Kidney epithelial cell (primary cell): ENCODE measurements around the gene GJB2. TPM values are rescaled to one million over a fixed set of nuclear protein-coding genes. Genes with fewer than 3 reads are reported as not detected.

Experiments
- DNase-seq: peaks from one replicate; pipeline ENCODE4 v3.0.0-alpha.2; 2010; ENCODE audit warnings: low read depth
- H3K27me3 ChIP-seq: 2 replicates; pipeline ENCODE4 v1.6.0; 2011; ENCODE audit warnings: low read length; ENCODE audit not compliant: control insufficient read depth, insufficient read depth
- H3K36me3 ChIP-seq: 2 replicates; pipeline ENCODE4 v1.5.1; 2011; ENCODE audit warnings: low read length; ENCODE audit not compliant: control insufficient read depth, insufficient read depth
- H3K4me3 ChIP-seq: 2 replicates; pipeline ENCODE4 v1.5.1; 2011; ENCODE audit warnings: low read depth, mild to moderate bottlenecking, control low read depth, low read length
- CTCF ChIP-seq: IDR thresholded peaks from 2 replicates; pipeline ENCODE4 v1.5.1; 2011; ENCODE audit warnings: mild to moderate bottlenecking, moderate library complexity, low read length, control low read depth, inconsistent platforms; ENCODE audit not compliant: insufficient read depth, poor library complexity, severe bottlenecking
- total RNA-seq: library from RNA; depleted of rRNA; stranded (reverse); fragments of >200 nt; gene quantifications from 2 replicates; pipeline ENCODE4 v1.2.3, GENCODE V29; 2015

Gene GJB2
- total RNA-seq, 1 donor from 2014 or later, result 8.6 TPM

DNA sequence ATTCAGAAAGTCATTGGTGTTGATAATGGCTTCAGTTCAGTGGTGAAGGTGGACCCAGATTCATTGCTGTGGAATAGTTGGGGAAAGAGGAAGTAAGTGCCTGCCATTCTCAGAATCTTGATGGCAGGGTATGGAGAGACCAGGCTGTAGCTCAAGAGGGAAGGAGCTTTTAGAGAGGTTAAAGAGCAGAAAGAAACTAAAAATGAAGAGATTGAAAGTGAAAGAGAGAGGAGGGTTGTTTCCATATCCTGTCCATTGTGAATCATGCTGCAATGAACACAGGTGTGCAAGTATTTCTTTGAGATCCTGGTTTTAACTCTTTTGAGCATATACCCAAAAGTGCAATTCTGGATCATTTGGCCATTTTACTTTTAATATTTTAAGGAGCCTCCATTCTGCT lies 26.8 kb upstream of the GJB2 start:
- H3K36me3 ChIP-seq, result no peaks in the 10 kb centered on the region
- no peaks in the 10 kb centered on the region for H3K27me3 ChIP-seq
- no peak overlapping the region for H3K4me3 ChIP-seq
- no peak for TF ChIP-seq CTCF
- no peak for DNase-seq

DNA sequence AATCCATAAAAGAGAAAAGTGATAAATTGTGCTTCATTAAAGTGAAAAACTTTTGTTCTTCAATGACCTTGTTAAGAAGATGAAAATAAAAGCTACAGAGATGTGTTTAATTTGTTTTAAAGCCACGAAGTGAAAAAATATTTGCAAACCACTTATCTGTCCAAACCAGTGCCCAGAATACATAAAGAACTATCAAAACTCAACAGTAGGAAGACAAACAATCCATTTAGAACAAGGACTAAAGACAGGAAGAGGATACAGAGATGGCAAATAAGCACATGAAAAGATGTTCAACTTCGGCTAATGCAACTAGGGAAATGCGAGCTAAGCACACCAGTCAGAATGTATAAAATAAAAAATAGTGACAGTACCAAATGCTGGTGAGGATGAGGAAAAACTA lies 24.4 kb upstream of the GJB2 start:
- Histone ChIP-seq H3K36me3 (no peaks in the 10 kb centered on the region), H3K4me3 (no peak overlapping the region), H3K27me3 (no peaks in the 10 kb centered on the region)
- no peak for TF ChIP-seq CTCF
- DNase-seq, result no peak

- no peak for TF ChIP-seq CTCF
- no peak for DNase-seq
- Histone ChIP-seq H3K4me3 (no peak overlapping the region), H3K27me3 (no peaks in the 10 kb centered on the region), H3K36me3 (no peaks in the 10 kb centered on the region)
These were observed 17.2 kb upstream of the GJB2 start for GRCh38 chr13:20209948-20210347.

DNA sequence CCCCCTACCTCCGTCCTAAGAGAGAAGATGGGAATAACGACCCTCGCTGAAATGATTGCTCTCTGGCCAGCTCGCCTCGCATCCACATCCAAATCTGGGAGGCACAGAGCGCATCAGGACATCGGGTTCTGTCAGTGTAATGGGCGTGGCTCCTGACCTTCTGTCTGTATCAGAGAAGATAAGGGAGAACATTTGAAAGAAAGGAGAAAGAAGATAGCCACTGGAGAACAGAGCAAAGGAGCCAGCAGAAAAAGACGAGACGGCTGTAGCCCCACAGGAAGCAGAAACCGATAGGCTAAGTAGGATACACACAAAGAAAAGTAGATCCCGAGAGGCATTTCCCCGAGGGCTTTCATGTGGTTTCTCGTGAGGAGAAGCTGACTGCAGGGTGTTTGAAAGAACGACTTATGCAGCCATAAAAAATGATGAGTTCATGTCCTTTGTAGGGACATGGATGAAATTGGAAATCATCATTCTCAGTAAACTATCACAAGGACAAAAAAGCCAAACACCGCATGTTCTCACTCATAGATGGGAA lies 14.0 kb upstream of the GJB2 start:
- no peak for TF ChIP-seq CTCF
- Histone ChIP-seq H3K4me3 (no peak overlapping the region), H3K36me3 (no peaks in the 10 kb centered on the region), H3K27me3 (no peaks in the 10 kb centered on the region)
- no peak for DNase-seq

- DNase-seq, result no peak
- no peak overlapping the region for H3K4me3 ChIP-seq
- no peaks in the 10 kb centered on the region for H3K36me3 ChIP-seq
- H3K27me3 ChIP-seq, result no peaks in the 10 kb centered on the region
- no peak for TF ChIP-seq CTCF
These were observed 13.4 kb upstream of the GJB2 start for GRCh38 chr13:20206065-20206697.

- H3K27me3 ChIP-seq, result peaks cover 8% of the 10 kb centered on the region
- H3K4me3 ChIP-seq, result no peak overlapping the region
- DNase-seq, result no peak
- TF ChIP-seq CTCF, result no peak
- no peaks in the 10 kb centered on the region for H3K36me3 ChIP-seq
These were observed 6.0 kb upstream of the GJB2 start for GRCh38 chr13:20198781-20199180.
